ENCODE measurements around the gene SLC6A5. TPM values are rescaled to one million over a fixed set of nuclear protein-coding genes. Genes with fewer than 3 reads are reported as not detected.

Gene SLC6A5
- total RNA-seq, 1 experiment from 2014 or later: not detected

GRCh38 chr11:20623252-20623651 is 23.8 kb downstream of the SLC6A5 start:
- DNase-seq (ENCODE audit: low read depth, low spot score) (no peak), ATAC-seq (no peak)
- no peak overlapping the region for H3K4me3 ChIP-seq (ENCODE audit: low read depth in 2 of 2, low read length in 2 of 2)
- H3K4me1 ChIP-seq (ENCODE audit: control insufficient read depth, insufficient read depth, low read length): no peaks in the 10 kb centered on the region
- BruUV-seq (replicated peaks): no TSS peak
- in situ Hi-C loops (cut with HindIII; ENCODE audit: low pct_unique_long_range_greater_than_20kb, low sequenced_read_pairs): no loop called here
- H3K9me3 ChIP-seq (ENCODE audit: control insufficient read depth, insufficient read depth, low read depth, low read length): no peaks in the 10 kb centered on the region
- TF ChIP-seq TCF7L2 (IDR thresholded peaks at IDR 0.05; ENCODE audit: low read depth, low read length): no peak
- no peak for TF ChIP-seq SIN3A (IDR thresholded peaks at IDR 0.05; ENCODE audit: borderline replicate concordance, insufficient read depth, low read depth, low read length)
- no peak for TF ChIP-seq REST (IDR thresholded peaks at IDR 0.05; ENCODE audit: insufficient read depth in 1 of 2, low read depth in 2 of 2, low read length in 1 of 2)
- TF ChIP-seq CTCF (IDR thresholded peaks at IDR 0.05): no peak
- no peak for TF ChIP-seq POLR2AphosphoS5 (IDR thresholded peaks at IDR 0.05; ENCODE audit: low read depth, low read length)
- H3K36me3 ChIP-seq (ENCODE audit: control insufficient read depth, insufficient read depth, low read length): no peaks in the 10 kb centered on the region
- H3K27me3 ChIP-seq (ENCODE audit: control insufficient read depth, insufficient read depth, low read length): 0 out of 2 replicates have a peak, but pooled peaks cover 4% of the 10 kb centered on the region
- intact Hi-C loops (cut with micrococcal nuclease; ENCODE audit: unreplicated experiment): no loop called here
- ChIA-PET CTCF (no interaction called here), POLR2A (no interaction called here)
- no peak overlapping the region for H3K27ac ChIP-seq (ENCODE audit: low read length)

GRCh38 chr11:20626279-20626678 is 26.9 kb downstream of the SLC6A5 start:
- no peak for TF ChIP-seq TCF7L2 (IDR thresholded peaks at IDR 0.05; ENCODE audit: low read depth, low read length)
- POLR2A ChIA-PET: no interaction called here
- H3K27ac ChIP-seq (ENCODE audit: low read length): no peak overlapping the region
- DNase-seq (ENCODE audit: low read depth, low spot score) (no peak), ATAC-seq (no peak)
- in situ Hi-C loops (cut with HindIII; ENCODE audit: low pct_unique_long_range_greater_than_20kb, low sequenced_read_pairs): no loop called here
- H3K27me3 ChIP-seq (ENCODE audit: control insufficient read depth, insufficient read depth, low read length): 0 out of 2 replicates have a peak, but pooled peaks cover 2% of the 10 kb centered on the region
- H3K36me3 ChIP-seq (ENCODE audit: control insufficient read depth, insufficient read depth, low read length): no peaks in the 10 kb centered on the region
- CTCF ChIA-PET: no interaction called here
- intact Hi-C loops (cut with micrococcal nuclease; ENCODE audit: unreplicated experiment): no loop called here
- H3K4me3 ChIP-seq (ENCODE audit: low read depth in 2 of 2, low read length in 2 of 2): no peak overlapping the region
- H3K9me3 ChIP-seq (ENCODE audit: control insufficient read depth, insufficient read depth, low read depth, low read length): no peaks in the 10 kb centered on the region
- no TSS peak for BruUV-seq (replicated peaks)
- H3K4me1 ChIP-seq (ENCODE audit: control insufficient read depth, insufficient read depth, low read length): no peaks in the 10 kb centered on the region

- CTCF ChIA-PET: no interaction called here
- Histone ChIP-seq H3K9me3 (ENCODE audit: control insufficient read depth, insufficient read depth, low read depth, low read length) (no peaks in the 10 kb centered on the region), H3K36me3 (ENCODE audit: control insufficient read depth, insufficient read depth, low read length) (no peaks in the 10 kb centered on the region), H3K4me1 (ENCODE audit: control insufficient read depth, insufficient read depth, low read length) (no peaks in the 10 kb centered on the region), H3K27me3 (ENCODE audit: control insufficient read depth, insufficient read depth, low read length) (0 out of 2 replicates have a peak, but pooled peaks cover 2% of the 10 kb centered on the region), H3K27ac (ENCODE audit: low read length) (no peak overlapping the region), H3K4me3 (ENCODE audit: low read depth in 2 of 2, low read length in 2 of 2) (no peak overlapping the region)
- intact Hi-C loops (cut with micrococcal nuclease; ENCODE audit: unreplicated experiment) (no loop called here), in situ Hi-C loops (cut with HindIII; ENCODE audit: low pct_unique_long_range_greater_than_20kb, low sequenced_read_pairs) (no loop called here)
- ATAC-seq (no peak), DNase-seq (ENCODE audit: low read depth, low spot score) (no peak)
- no peak for TF ChIP-seq TCF7L2 (IDR thresholded peaks at IDR 0.05; ENCODE audit: low read depth, low read length)
- no peak for TF ChIP-seq POLR2AphosphoS5 (IDR thresholded peaks at IDR 0.05; ENCODE audit: low read depth, low read length)
- TF ChIP-seq CTCF (IDR thresholded peaks at IDR 0.05): no peak
- no peak for TF ChIP-seq REST (IDR thresholded peaks at IDR 0.05; ENCODE audit: insufficient read depth in 1 of 2, low read depth in 2 of 2, low read length in 1 of 2)
- no peak for TF ChIP-seq SIN3A (IDR thresholded peaks at IDR 0.05; ENCODE audit: borderline replicate concordance, insufficient read depth, low read depth, low read length)
- POLR2A ChIA-PET: no interaction called here
- no TSS peak for BruUV-seq (replicated peaks)
These were observed 27.6 kb downstream of the SLC6A5 start for GRCh38 chr11:20627026-20627425.

Measured in Panc1 (cell line).